Adrenal gland (tissue), 5 donors: Measurements from ENCODE around the gene ZNF581.

Experiments used
- CTCF ChIP-seq, 6 experiments: fragments of 450-650 bp in 4 of 6; fragments of 200-600 bp in 2 of 6; sonication (generic) in 1 of 6; IDR thresholded peaks; 1 replicate in 5 of 6; 2 replicates in 1 of 6; pipeline versions ENCODE4 v1.5.1 to v1.8.0; 2016 to 2021; ENCODE audit warnings: antibody characterized with exemption in 6 of 6, mild to moderate bottlenecking in 2 of 6, moderate library complexity in 1 of 6
- POLR2A ChIP-seq, 2 donors: fragments of 450-650 bp; IDR thresholded peaks; one replicate each; pipeline ENCODE4 v1.6.1; 2017; ENCODE audit warnings: antibody characterized with exemption in 2 of 2, mild to moderate bottlenecking in 2 of 2, moderate library complexity in 1 of 2
- donor health status: DM: no; HTN: no; CAD: no.

DNA sequence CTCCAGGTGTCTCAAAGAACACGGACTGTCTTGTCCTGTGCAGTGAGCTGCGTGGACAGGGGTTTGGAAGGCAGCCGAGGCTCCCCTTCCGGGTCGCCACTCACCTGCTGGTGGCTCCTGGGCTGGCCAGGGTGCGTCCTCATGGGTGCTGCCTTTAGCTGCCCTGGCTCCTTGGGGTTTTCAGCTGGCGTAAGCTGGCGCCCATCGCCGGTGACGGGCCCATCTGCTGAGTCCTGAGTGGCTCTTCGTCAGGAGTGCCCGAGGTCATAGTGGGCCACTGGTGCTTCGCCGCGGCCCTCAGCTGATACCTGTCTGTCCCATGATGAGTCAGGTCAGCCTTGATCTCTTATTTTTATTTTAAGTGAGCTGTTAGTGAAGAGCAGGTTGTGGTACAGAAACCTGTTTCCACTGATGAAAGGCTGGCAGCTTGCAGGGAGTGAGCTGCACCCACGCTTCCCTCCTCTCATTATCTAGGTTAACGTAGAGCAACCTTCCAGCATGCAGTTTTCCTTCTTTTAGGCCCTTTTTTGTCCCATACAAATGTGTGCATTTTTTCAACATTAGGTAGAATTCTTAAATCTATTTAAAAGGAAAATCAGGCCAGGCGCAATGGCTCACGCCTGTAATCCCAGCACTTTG, 50.0 kb downstream of the ZNF581 start:
- TF ChIP-seq CTCF (IDR thresholded peaks at IDR 0.05) (no peak), POLR2A (IDR thresholded peaks at IDR 0.05) (no peak)
